ENCODE results near the gene TMEM132C.

TMEM132C gene

DNA sequence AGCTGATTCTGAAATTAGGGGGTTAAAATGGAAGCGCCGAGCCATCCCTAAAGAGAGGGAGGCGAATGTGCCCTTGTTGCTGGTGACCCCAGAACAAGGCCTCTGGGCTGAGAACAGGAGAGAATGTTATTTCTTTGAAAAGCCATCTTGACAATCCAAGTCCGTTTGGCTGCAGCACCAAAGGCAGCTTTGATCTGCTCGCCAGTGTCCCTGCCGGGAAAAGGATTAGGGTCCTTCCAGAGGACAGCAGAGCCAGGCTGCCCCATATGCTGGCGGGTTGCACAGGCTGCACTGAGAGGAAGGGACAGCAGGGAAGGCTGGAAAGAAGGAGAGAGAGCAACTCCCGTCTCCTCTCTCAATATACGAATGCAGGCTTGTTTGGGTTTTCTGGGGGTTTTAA is 141.7 kb downstream of the TMEM132C start:
- TF ChIP-seq FOXP2 (optimal IDR thresholded peaks at IDR 0.05; ENCODE audit: borderline replicate concordance, extremely low read depth, extremely low read length, insufficient read depth) (no peak), SIN3A (IDR thresholded peaks at IDR 0.05; ENCODE audit: borderline replicate concordance, insufficient read depth, low read length) (no peak), TAF1 (IDR thresholded peaks at IDR 0.05; ENCODE audit: borderline replicate concordance, insufficient read depth, low read length) (no peak), POLR2AphosphoS5 (IDR thresholded peaks at IDR 0.05; ENCODE audit: low read depth, low read length) (no peak)
- TF ChIP-seq, protein P1, sequence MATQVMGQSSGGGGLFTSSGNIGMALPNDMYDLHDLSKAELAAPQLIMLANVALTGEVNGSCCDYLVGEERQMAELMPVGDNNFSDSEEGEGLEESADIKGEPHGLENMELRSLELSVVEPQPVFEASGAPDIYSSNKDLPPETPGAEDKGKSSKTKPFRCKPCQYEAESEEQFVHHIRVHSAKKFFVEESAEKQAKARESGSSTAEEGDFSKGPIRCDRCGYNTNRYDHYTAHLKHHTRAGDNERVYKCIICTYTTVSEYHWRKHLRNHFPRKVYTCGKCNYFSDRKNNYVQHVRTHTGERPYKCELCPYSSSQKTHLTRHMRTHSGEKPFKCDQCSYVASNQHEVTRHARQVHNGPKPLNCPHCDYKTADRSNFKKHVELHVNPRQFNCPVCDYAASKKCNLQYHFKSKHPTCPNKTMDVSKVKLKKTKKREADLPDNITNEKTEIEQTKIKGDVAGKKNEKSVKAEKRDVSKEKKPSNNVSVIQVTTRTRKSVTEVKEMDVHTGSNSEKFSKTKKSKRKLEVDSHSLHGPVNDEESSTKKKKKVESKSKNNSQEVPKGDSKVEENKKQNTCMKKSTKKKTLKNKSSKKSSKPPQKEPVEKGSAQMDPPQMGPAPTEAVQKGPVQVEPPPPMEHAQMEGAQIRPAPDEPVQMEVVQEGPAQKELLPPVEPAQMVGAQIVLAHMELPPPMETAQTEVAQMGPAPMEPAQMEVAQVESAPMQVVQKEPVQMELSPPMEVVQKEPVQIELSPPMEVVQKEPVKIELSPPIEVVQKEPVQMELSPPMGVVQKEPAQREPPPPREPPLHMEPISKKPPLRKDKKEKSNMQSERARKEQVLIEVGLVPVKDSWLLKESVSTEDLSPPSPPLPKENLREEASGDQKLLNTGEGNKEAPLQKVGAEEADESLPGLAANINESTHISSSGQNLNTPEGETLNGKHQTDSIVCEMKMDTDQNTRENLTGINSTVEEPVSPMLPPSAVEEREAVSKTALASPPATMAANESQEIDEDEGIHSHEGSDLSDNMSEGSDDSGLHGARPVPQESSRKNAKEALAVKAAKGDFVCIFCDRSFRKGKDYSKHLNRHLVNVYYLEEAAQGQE (IDR thresholded peaks at IDR 0.05; ENCODE audit: insufficient read depth in 1 of 2, low read depth in 2 of 2, low read length in 2 of 2), result no peak

DNA sequence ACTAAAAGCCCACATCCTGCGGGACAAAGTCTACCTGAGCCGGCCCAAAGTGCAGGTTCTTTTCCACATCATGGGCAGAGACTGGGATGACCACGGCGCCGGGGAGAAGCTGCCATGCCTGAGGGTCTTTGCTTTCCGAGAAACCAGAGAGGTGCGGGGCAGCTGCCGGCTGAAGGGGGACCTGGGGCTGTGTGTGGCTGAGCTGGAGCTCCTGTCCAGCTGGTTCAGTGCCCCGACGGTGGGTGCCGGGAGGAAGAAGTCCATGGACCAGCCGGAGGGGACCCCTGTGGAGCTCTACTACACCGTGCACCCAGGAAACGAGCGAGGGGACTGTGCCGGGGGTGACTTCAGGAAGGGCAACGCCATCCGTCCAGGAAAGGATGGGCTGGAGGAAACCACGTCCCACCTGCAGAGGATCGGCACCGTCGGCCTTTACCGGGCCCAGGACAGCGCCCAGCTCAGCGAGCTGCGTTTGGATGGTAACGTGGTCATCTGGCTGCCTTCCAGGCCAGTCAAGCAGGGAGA is 148.1 kb downstream of the TMEM132C start:
- TF ChIP-seq FOXP2 (optimal IDR thresholded peaks at IDR 0.05; ENCODE audit: borderline replicate concordance, extremely low read depth, extremely low read length, insufficient read depth) (no peak), POLR2AphosphoS5 (IDR thresholded peaks at IDR 0.05; ENCODE audit: low read depth, low read length) (no peak), TAF1 (IDR thresholded peaks at IDR 0.05; ENCODE audit: borderline replicate concordance, insufficient read depth, low read length) (no peak), SIN3A (IDR thresholded peaks at IDR 0.05; ENCODE audit: borderline replicate concordance, insufficient read depth, low read length) (no peak)
- TF ChIP-seq, protein P1 (IDR thresholded peaks at IDR 0.05; ENCODE audit: insufficient read depth in 1 of 2, low read depth in 2 of 2, low read length in 2 of 2), result no peak

DNA sequence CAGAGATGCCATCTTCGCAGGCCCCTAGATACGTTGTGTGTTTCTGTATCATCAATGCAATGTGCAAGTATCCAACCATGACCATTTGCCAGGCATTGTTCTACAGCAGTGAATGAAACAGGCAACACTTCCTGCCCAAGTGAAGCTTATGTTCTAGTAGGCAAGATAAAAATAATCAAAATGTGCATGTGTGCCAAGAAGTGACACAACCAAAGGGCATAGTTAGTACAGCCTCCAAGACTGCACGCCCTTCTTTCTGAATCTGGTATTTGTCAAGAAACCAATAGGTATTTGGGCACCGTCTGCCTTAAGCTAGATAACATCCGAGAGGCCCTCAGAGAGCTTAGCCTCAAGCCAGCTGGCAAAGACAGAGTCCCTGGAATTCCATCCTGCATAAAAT is 152.0 kb downstream of the TMEM132C start:
- TF ChIP-seq, protein P1 (IDR thresholded peaks at IDR 0.05; ENCODE audit: insufficient read depth in 1 of 2, low read depth in 2 of 2, low read length in 2 of 2), result no peak
- TF ChIP-seq SIN3A (IDR thresholded peaks at IDR 0.05; ENCODE audit: borderline replicate concordance, insufficient read depth, low read length) (no peak), POLR2AphosphoS5 (IDR thresholded peaks at IDR 0.05; ENCODE audit: low read depth, low read length) (no peak; the same call in 1 of the 2 replicates), TAF1 (IDR thresholded peaks at IDR 0.05; ENCODE audit: borderline replicate concordance, insufficient read depth, low read length) (no peak), FOXP2 (optimal IDR thresholded peaks at IDR 0.05; ENCODE audit: borderline replicate concordance, extremely low read depth, extremely low read length, insufficient read depth) (no peak)

DNA sequence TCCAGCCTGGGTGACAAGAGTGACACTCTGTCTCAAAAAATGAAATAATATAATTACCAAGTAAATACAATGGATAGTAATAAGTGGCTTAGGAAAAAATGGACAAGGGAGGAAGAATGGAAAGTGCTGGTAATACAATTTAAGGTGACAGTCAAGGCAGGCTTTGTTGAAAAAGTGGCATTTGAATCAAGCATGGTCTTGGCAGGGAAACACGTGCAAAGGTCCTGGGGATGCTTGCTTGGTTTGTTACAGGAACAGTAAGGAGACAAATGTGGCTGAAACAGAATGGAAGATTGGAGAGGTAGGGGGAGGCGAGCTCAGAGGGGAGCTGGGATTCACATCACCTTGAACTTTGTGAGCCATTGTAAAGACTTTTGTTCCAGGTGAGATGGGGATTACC is 153.2 kb downstream of the TMEM132C start:
- TF ChIP-seq SIN3A (IDR thresholded peaks at IDR 0.05; ENCODE audit: borderline replicate concordance, insufficient read depth, low read length) (no peak), FOXP2 (optimal IDR thresholded peaks at IDR 0.05; ENCODE audit: borderline replicate concordance, extremely low read depth, extremely low read length, insufficient read depth) (no peak), POLR2AphosphoS5 (IDR thresholded peaks at IDR 0.05; ENCODE audit: low read depth, low read length) (no peak), TAF1 (IDR thresholded peaks at IDR 0.05; ENCODE audit: borderline replicate concordance, insufficient read depth, low read length) (no peak)
- TF ChIP-seq, protein P1 (IDR thresholded peaks at IDR 0.05; ENCODE audit: insufficient read depth in 1 of 2, low read depth in 2 of 2, low read length in 2 of 2), result no peak
